ENCODE results near the gene CDH20. TPM values are rescaled to one million over a fixed set of nuclear protein-coding genes. Genes with fewer than 3 reads are reported as not detected.

The CDH20 gene
- total and polyA plus RNA-seq, 2 experiments from 2014 or later = 1.3 to 3.6 TPM

GRCh38 chr18:61420218-61420885 lies 87.1 kb downstream of the CDH20 start:
- H3K36me3 ChIP-seq (replicated peaks; ENCODE audit: insufficient read depth, low read depth) = no peaks in the 10 kb centered on the region
- H3K9me3 ChIP-seq (ENCODE audit: low read depth) = no peaks in the 10 kb centered on the region
- DNase-seq (ENCODE audit: low spot score) = no peak
- no peaks in the 10 kb centered on the region for H4K20me1 ChIP-seq (ENCODE audit: insufficient read depth, poor library complexity, severe bottlenecking)
- no peaks in the 10 kb centered on the region for H3K27me3 ChIP-seq
- no peak overlapping the region for H3K4me2 ChIP-seq
- H3K27ac ChIP-seq = no peak overlapping the region
- no peaks in the 10 kb centered on the region for H3K79me2 ChIP-seq
- TF ChIP-seq CTCF (IDR thresholded peaks at IDR 0.05; ENCODE audit: poor library complexity) (no peak), EZH2phosphoT487 (IDR thresholded peaks at IDR 0.05; ENCODE audit: low read depth, severe bottlenecking, unreplicated experiment) (no peak), EZH2 (IDR thresholded peaks at IDR 0.05; ENCODE audit: borderline replicate concordance) (no peak)
- no peaks in the 10 kb centered on the region for H3K4me1 ChIP-seq (ENCODE audit: insufficient read depth)
- WGBS (ENCODE audit: low lambda C conversion rate, missing lambda C conversion rate) = 86% methylated on average over 7 of the region's 7 CpGs
- no peaks in the 10 kb centered on the region for H3K9me2 ChIP-seq (replicated peaks; ENCODE audit: insufficient read depth)
- no peak overlapping the region for H3K4me3 ChIP-seq
- no peak overlapping the region for H2AFZ ChIP-seq

GRCh38 chr18:61426492-61427053 lies 93.3 kb downstream of the CDH20 start:
- H3K9me3 ChIP-seq (ENCODE audit: low read depth) = no peaks in the 10 kb centered on the region
- H4K20me1 ChIP-seq (ENCODE audit: insufficient read depth, poor library complexity, severe bottlenecking) = no peaks in the 10 kb centered on the region
- H3K27ac ChIP-seq = no peak overlapping the region
- no peaks in the 10 kb centered on the region for H3K9me2 ChIP-seq (replicated peaks; ENCODE audit: insufficient read depth)
- WGBS (ENCODE audit: low lambda C conversion rate, missing lambda C conversion rate) = 80% methylated on average over 6 of the region's 6 CpGs
- no peak overlapping the region for H2AFZ ChIP-seq
- no peaks in the 10 kb centered on the region for H3K4me1 ChIP-seq (ENCODE audit: insufficient read depth)
- no peaks in the 10 kb centered on the region for H3K27me3 ChIP-seq
- no peaks in the 10 kb centered on the region for H3K36me3 ChIP-seq (replicated peaks; ENCODE audit: insufficient read depth, low read depth)
- DNase-seq (ENCODE audit: low spot score) = no peak
- no peak overlapping the region for H3K4me2 ChIP-seq
- no peak for TF ChIP-seq CTCF (IDR thresholded peaks at IDR 0.05; ENCODE audit: poor library complexity)
- TF ChIP-seq EZH2phosphoT487 (IDR thresholded peaks at IDR 0.05; ENCODE audit: low read depth, severe bottlenecking, unreplicated experiment) = no peak
- no peak for TF ChIP-seq EZH2 (IDR thresholded peaks at IDR 0.05; ENCODE audit: borderline replicate concordance)
- no peaks in the 10 kb centered on the region for H3K79me2 ChIP-seq
- no peak overlapping the region for H3K4me3 ChIP-seq

GRCh38 chr18:61428266-61428665 lies 95.0 kb downstream of the CDH20 start:
- Histone ChIP-seq H3K36me3 (replicated peaks; ENCODE audit: insufficient read depth, low read depth) (no peaks in the 10 kb centered on the region), H3K4me1 (ENCODE audit: insufficient read depth) (no peaks in the 10 kb centered on the region), H3K27ac (no peak overlapping the region), H3K79me2 (no peaks in the 10 kb centered on the region), H3K9me2 (replicated peaks; ENCODE audit: insufficient read depth) (no peaks in the 10 kb centered on the region), H3K9me3 (ENCODE audit: low read depth) (no peaks in the 10 kb centered on the region), H3K4me3 (no peak overlapping the region), H2AFZ (no peak overlapping the region), H3K4me2 (no peak overlapping the region), H3K27me3 (no peaks in the 10 kb centered on the region), H4K20me1 (ENCODE audit: insufficient read depth, poor library complexity, severe bottlenecking) (no peaks in the 10 kb centered on the region)
- no peak for DNase-seq (ENCODE audit: low spot score)
- 91% methylated on average over 4 of the region's 4 CpGs for WGBS (ENCODE audit: low lambda C conversion rate, missing lambda C conversion rate)
- TF ChIP-seq CTCF (IDR thresholded peaks at IDR 0.05; ENCODE audit: poor library complexity) = no peak
- TF ChIP-seq EZH2phosphoT487 (IDR thresholded peaks at IDR 0.05; ENCODE audit: low read depth, severe bottlenecking, unreplicated experiment) = no peak
- TF ChIP-seq EZH2 (IDR thresholded peaks at IDR 0.05; ENCODE audit: borderline replicate concordance) = no peak

Data from hepatocyte (in vitro differentiated cells).